Kidney epithelial cell (primary cell): ENCODE measurements around the gene NAV2. TPM values are rescaled to one million over a fixed set of nuclear protein-coding genes. Genes with fewer than 3 reads are reported as not detected.
A peak's percentile ranks its signal among the peaks of the same experiment; 100 is the strongest.

Experiments
- DNase-seq: peaks from one replicate; pipeline ENCODE4 v3.0.0-alpha.2; 2010; ENCODE audit warnings: low read depth
- H3K27me3 ChIP-seq: 2 replicates; pipeline ENCODE4 v1.6.0; 2011; ENCODE audit warnings: low read length; ENCODE audit not compliant: control insufficient read depth, insufficient read depth
- H3K36me3 ChIP-seq: 2 replicates; pipeline ENCODE4 v1.5.1; 2011; ENCODE audit warnings: low read length; ENCODE audit not compliant: control insufficient read depth, insufficient read depth
- H3K4me3 ChIP-seq: 2 replicates; pipeline ENCODE4 v1.5.1; 2011; ENCODE audit warnings: low read depth, mild to moderate bottlenecking, control low read depth, low read length
- CTCF ChIP-seq: IDR thresholded peaks from 2 replicates; pipeline ENCODE4 v1.5.1; 2011; ENCODE audit warnings: mild to moderate bottlenecking, moderate library complexity, low read length, control low read depth, inconsistent platforms; ENCODE audit not compliant: insufficient read depth, poor library complexity, severe bottlenecking
- total RNA-seq: library from RNA; depleted of rRNA; stranded (reverse); fragments of >200 nt; gene quantifications from 2 replicates; pipeline ENCODE4 v1.2.3, GENCODE V29; 2015

NAV2 gene
- total RNA-seq, 1 donor from 2014 or later, result 41.5 TPM

DNA sequence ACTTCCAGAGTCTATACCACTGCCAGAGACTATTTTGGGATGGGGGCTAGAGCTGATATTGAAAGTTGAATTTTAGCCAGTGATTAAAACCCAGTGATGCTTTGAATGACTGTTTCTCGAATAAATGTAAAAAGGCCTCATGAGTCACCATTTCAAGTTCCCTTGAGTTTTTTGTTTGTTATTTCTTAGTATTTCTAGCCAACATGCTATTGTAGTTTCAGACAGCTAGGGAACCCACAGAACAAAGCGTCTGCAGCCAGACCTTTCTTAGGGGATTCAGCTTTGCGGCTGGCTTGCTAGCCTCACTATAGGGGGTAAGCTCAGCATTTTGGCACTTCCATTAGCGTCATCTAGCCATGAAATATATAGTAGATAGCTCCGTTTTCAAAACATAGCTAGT lies 381.1 kb downstream of the NAV2 start:
- TF ChIP-seq CTCF, result no peak
- Histone ChIP-seq H3K36me3 (peaks cover 4% of the 10 kb centered on the region), H3K27me3 (no peaks in the 10 kb centered on the region), H3K4me3 (no peak overlapping the region)
- no peak for DNase-seq

- DNase-seq, result no peak
- Histone ChIP-seq H3K27me3 (no peaks in the 10 kb centered on the region), H3K36me3 (peaks cover 5% of the 10 kb centered on the region), H3K4me3 (no peak overlapping the region)
- no peak for TF ChIP-seq CTCF
Measured at GRCh38 chr11:20095189-20095588, 382.6 kb downstream of the NAV2 start.

- Histone ChIP-seq H3K4me3 (no peak overlapping the region), H3K36me3 (peaks cover 1% of the 10 kb centered on the region)
- peak; percentile 58 for DNase-seq
Measured at GRCh38 chr11:20097319-20098221, 384.9 kb downstream of the NAV2 start.

DNA sequence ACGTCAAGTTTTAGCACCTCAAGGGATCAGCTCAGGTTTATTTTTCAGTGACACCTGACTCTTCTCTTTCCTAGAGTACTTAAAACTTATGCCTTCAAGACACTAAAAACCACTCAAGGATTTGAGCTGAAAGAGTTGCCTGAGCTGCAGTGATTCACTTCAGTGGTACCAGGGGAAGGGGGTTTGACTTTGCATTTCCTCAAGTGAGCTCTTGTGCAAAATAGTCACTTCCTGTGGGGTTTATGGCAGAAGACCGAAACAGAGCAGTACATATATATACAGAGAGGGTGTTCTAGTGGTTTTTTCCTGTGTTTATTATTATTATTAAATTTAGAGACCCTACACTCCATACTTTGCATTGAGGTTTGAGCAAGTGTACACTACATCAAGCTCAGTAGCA lies 386.9 kb downstream of the NAV2 start:
- Histone ChIP-seq H3K27me3 (no peaks in the 10 kb centered on the region), H3K36me3 (peaks cover 8% of the 10 kb centered on the region), H3K4me3 (no peak overlapping the region)
- DNase-seq, result no peak
- TF ChIP-seq CTCF, result no peak

More at GRCh38 chr11:20097319-20098221, 384.9 kb downstream of the NAV2 start:
- no peaks in the 10 kb centered on the region for H3K27me3 ChIP-seq
- TF ChIP-seq CTCF, result no peak

- Histone ChIP-seq H3K36me3 (peaks cover 8% of the 10 kb centered on the region), H3K27me3 (no peaks in the 10 kb centered on the region), H3K4me3 (no peak overlapping the region)
- no peak for TF ChIP-seq CTCF
- DNase-seq, result no peak
Measured at GRCh38 chr11:20102397-20102796, 389.8 kb downstream of the NAV2 start.
